ENCODE data around the gene RAD51B.

RAD51B gene

GRCh38 chr14:68032154-68032553 lies 212.6 kb downstream of the RAD51B start:
- DNase-seq (ENCODE audit: low read depth in 1 of 2, low spot score in 1 of 2) = no peak
- Histone ChIP-seq H3K4me3 (replicated peaks; ENCODE audit: insufficient read depth, low read length) (no peak overlapping the region), H3K27me3 (ENCODE audit: insufficient read depth, poor library complexity, severe bottlenecking) (no peaks in the 10 kb centered on the region), H3K27ac (replicated peaks) (no peak overlapping the region)
- TF ChIP-seq SPI1 (IDR thresholded peaks at IDR 0.05; ENCODE audit: borderline replicate concordance, low read depth) = no peak
- TF ChIP-seq POLR2AphosphoS5 (IDR thresholded peaks at IDR 0.05; ENCODE audit: low read depth) = no peak
- no peak for TF ChIP-seq CTCF (IDR thresholded peaks at IDR 0.05; ENCODE audit: insufficient read depth, low read length)
- no peak for TF ChIP-seq REST (IDR thresholded peaks at IDR 0.05; ENCODE audit: insufficient replicate concordance, low read depth)
- TF ChIP-seq GABPA (IDR thresholded peaks at IDR 0.05; ENCODE audit: low read depth) = no peak

- no peak for DNase-seq (ENCODE audit: low read depth in 1 of 2, low spot score in 1 of 2)
These were observed 213.9 kb downstream of the RAD51B start for GRCh38 chr14:68033336-68033932.

More at GRCh38 chr14:68033336-68033932, 213.9 kb downstream of the RAD51B start:
- no peak overlapping the region for H3K4me3 ChIP-seq (replicated peaks; ENCODE audit: insufficient read depth, low read length)
- TF ChIP-seq REST (IDR thresholded peaks at IDR 0.05; ENCODE audit: insufficient replicate concordance, low read depth) = no peak
- TF ChIP-seq GABPA (IDR thresholded peaks at IDR 0.05; ENCODE audit: low read depth) = no peak
- TF ChIP-seq CTCF (IDR thresholded peaks at IDR 0.05; ENCODE audit: insufficient read depth, low read length) = no peak
- TF ChIP-seq POLR2AphosphoS5 (IDR thresholded peaks at IDR 0.05; ENCODE audit: low read depth) = no peak
- TF ChIP-seq SPI1 (IDR thresholded peaks at IDR 0.05; ENCODE audit: borderline replicate concordance, low read depth) = no peak
- H3K27me3 ChIP-seq (ENCODE audit: insufficient read depth, poor library complexity, severe bottlenecking) = no peaks in the 10 kb centered on the region
- H3K27ac ChIP-seq (replicated peaks) = no peak overlapping the region

All from HL-60 (cell line).